ENCODE data around the gene ITPR3.

GRCh38 chr6:33683051-33683571, 62.0 kb downstream of the ITPR3 start:
- TF ChIP-seq CTCF (optimal IDR thresholded peaks at IDR 0.05 in 1 of 3, IDR thresholded peaks at IDR 0.05 in 1 of 3, conservative IDR thresholded peaks at IDR 0.05 in 1 of 3; ENCODE audit: extremely low read depth in 1 of 3, insufficient read depth in 2 of 3, low read length in 3 of 3) (no peak), EZH2 (IDR thresholded peaks at IDR 0.05; ENCODE audit: low read length) (no peak)

All from keratinocyte (primary cell).